Measurements from ENCODE around the gene WDR35.

DNA sequence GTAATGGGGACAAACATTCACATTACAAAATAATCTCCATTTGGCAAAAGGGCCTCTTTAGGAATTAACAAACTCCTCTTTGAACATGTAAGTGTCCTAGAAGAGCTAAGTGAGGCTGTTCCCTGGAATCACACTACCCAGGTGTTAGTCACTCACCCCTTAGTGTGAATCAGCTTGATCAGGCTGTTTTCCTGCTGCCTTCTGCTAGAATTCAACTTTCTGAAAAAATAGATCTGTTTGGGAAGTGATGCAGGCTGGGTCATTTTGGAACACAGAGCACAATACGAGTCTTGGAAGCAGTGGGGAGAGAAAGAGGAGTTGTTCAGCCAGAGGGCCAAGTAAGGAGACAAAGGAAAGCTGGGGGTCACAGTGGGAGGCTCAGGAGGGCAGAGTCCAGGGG is 128.1 kb downstream of the WDR35 start:
- TF ChIP-seq CTCF (conservative IDR thresholded peaks at IDR 0.05) (no peak), ZFX (IDR thresholded peaks at IDR 0.05) (no peak)

Data from C4-2B (cell line).